Measurements from ENCODE around the gene RPS10.

Gene RPS10

GRCh38 chr6:34441526-34441925, 15.7 kb upstream of the RPS10 start:
- no peak for TF ChIP-seq Cebpa-rat (IDR thresholded peaks at IDR 0.05)
- peaks cover 16 to 30% (median 24%) of the 10 kb centered on the region in 11 experiments; a peak in 17 of 22 replicates for H3K9me3 ChIP-seq (replicated peaks in 1 of 11)

GRCh38 chr6:34439442-34439841, 13.6 kb upstream of the RPS10 start:
- Histone ChIP-seq H4K20me1 (no peaks in the 10 kb centered on the region), H3K4me2 (no peak overlapping the region), H3K9me3 (replicated peaks in 1 of 11) (peaks cover 16 to 33% (median 26%) of the 10 kb centered on the region in 11 experiments; a peak in 17 of 22 replicates), H3K27me3 (no peaks in the 10 kb centered on the region), H3K4me1 (peaks cover 0 to 20% (median 12%) of the 10 kb centered on the region in 10 experiments; a peak in 13 of 20 replicates), H3K27ac (no peak overlapping the region), H3K4me3 (no peak overlapping the region), H3K36me3 (no peaks in the 10 kb centered on the region), H3K9ac (no peak overlapping the region)
- TF ChIP-seq Cebpa-rat (IDR thresholded peaks at IDR 0.05): no peak

More at GRCh38 chr6:34441526-34441925, 15.7 kb upstream of the RPS10 start:
- Histone ChIP-seq H4K20me1 (no peaks in the 10 kb centered on the region), H3K27ac (no peak overlapping the region), H3K27me3 (no peaks in the 10 kb centered on the region), H3K36me3 (no peaks in the 10 kb centered on the region), H3K4me2 (peak overlapping the region in 7 of 11 experiments; percentile 9 to 63 (median 44); a peak in 14 of 22 replicates), H3K4me3 (no peak overlapping the region), H3K4me1 (peaks cover 0 to 20% (median 12%) of the 10 kb centered on the region in 10 experiments; a peak in 13 of 20 replicates), H3K9ac (no peak overlapping the region)

- Histone ChIP-seq H3K4me3 (no peak overlapping the region), H3K27ac (no peak overlapping the region), H3K27me3 (no peaks in the 10 kb centered on the region), H3K36me3 (no peaks in the 10 kb centered on the region), H3K4me1 (peaks cover 0 to 20% (median 12%) of the 10 kb centered on the region in 10 experiments; a peak in 13 of 20 replicates), H3K9me3 (replicated peaks in 1 of 11) (peaks cover 16 to 33% (median 26%) of the 10 kb centered on the region in 11 experiments; a peak in 17 of 22 replicates), H3K9ac (no peak overlapping the region), H3K4me2 (no peak overlapping the region), H4K20me1 (no peaks in the 10 kb centered on the region)
- TF ChIP-seq Cebpa-rat (IDR thresholded peaks at IDR 0.05): no peak
These were observed 12.8 kb upstream of the RPS10 start for GRCh38 chr6:34438705-34439104.

- no peaks in the 10 kb centered on the region for H3K36me3 ChIP-seq
- no peaks in the 10 kb centered on the region for H3K27me3 ChIP-seq
- no peak for TF ChIP-seq Cebpa-rat (IDR thresholded peaks at IDR 0.05)
These were observed 11.7 kb upstream of the RPS10 start for GRCh38 chr6:34437644-34437970.

DNA sequence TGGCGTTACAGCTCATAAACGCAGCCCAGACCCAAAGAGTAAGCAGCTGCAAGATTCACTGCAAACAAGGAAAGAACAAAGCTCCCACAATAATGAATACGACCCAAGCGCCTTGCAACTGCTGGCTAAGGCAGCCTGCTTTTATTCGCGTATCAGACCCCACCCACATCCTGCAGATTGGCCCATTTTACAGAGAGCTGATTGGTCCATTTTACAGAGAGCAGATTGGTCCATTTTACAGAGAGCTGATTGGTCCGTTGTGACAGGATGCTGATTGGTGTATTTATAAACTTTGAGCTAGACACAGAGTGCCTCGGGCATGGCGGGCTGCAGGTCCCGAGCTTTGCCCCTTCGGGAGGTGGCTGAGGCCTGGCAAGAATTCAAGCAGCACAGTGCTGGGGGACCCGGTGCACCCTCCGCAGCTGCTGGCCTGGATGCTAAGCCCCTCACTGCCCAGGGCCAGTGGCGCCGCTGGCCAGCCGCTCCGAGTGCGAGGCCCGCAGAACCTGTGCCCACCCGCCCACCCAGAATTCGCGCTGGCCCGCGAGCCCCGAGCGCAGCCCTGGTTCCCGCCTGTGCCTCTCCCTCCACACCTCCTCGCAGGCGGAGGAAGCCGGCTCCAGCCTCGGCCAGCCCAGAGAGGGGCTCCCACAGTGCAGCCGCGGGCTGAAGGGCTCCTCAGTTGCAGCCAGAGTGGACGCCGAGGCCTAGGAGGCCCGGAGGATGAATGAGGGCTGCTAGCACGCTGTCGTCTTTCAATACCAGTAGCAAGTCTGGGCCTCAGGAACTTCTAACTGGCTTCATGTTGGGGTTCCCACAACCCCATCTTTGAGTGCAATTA, 11.2 kb upstream of the RPS10 start:
- Histone ChIP-seq H3K4me2 (no peak overlapping the region), H3K9ac (no peak overlapping the region), H3K9me3 (replicated peaks in 1 of 11) (peaks cover 16 to 33% (median 26%) of the 10 kb centered on the region in 11 experiments; a peak in 17 of 22 replicates), H3K4me1 (peaks cover 0 to 19% (median 12%) of the 10 kb centered on the region in 10 experiments; a peak in 13 of 20 replicates), H3K27me3 (no peaks in the 10 kb centered on the region), H4K20me1 (no peaks in the 10 kb centered on the region), H3K36me3 (no peaks in the 10 kb centered on the region), H3K27ac (no peak overlapping the region), H3K4me3 (no peak overlapping the region)
- TF ChIP-seq Cebpa-rat (IDR thresholded peaks at IDR 0.05): no peak

More at GRCh38 chr6:34437644-34437970, 11.7 kb upstream of the RPS10 start:
- no peak overlapping the region for H3K4me3 ChIP-seq
- no peak overlapping the region for H3K9ac ChIP-seq
- H3K9me3 ChIP-seq (replicated peaks in 1 of 11): peaks cover 16 to 33% (median 26%) of the 10 kb centered on the region in 11 experiments; a peak in 17 of 22 replicates
- H4K20me1 ChIP-seq: no peaks in the 10 kb centered on the region
- no peak overlapping the region for H3K4me2 ChIP-seq
- H3K4me1 ChIP-seq: peaks cover 0 to 20% (median 12%) of the 10 kb centered on the region in 10 experiments; a peak in 13 of 20 replicates
- no peak overlapping the region for H3K27ac ChIP-seq

- Histone ChIP-seq H3K4me2 (no peak overlapping the region), H3K9ac (no peak overlapping the region), H3K27me3 (no peaks in the 10 kb centered on the region), H3K36me3 (no peaks in the 10 kb centered on the region), H3K4me1 (peaks cover 0 to 8% (median 4%) of the 10 kb centered on the region in 10 experiments; a peak in 12 of 20 replicates), H4K20me1 (no peaks in the 10 kb centered on the region), H3K9me3 (replicated peaks in 1 of 11) (peaks cover 19 to 41% (median 31%) of the 10 kb centered on the region in 11 experiments; a peak in 20 of 22 replicates), H3K4me3 (no peak overlapping the region), H3K27ac (no peak overlapping the region)
- TF ChIP-seq Cebpa-rat (IDR thresholded peaks at IDR 0.05): no peak
These were observed 10.0 kb upstream of the RPS10 start for GRCh38 chr6:34435916-34436315.

- Histone ChIP-seq H3K27ac (peak overlapping the region; percentile 87 to 99 (median 94)), H3K4me2 (peak overlapping the region; percentile 80 to 98 (median 93)), H3K27me3 (no peaks in the 10 kb centered on the region), H3K9ac (peak overlapping the region; percentile 91 to 100 (median 97)), H3K4me3 (peak overlapping the region; percentile 73 to 99 (median 90)), H3K4me1 (peaks cover 30 to 44% (median 37%) of the 10 kb centered on the region in 10 experiments), H4K20me1 (peaks cover 43 to 56% (median 53%) of the 10 kb centered on the region in 11 experiments; a peak in 21 of 22 replicates), H3K36me3 (peaks cover 47 to 53% (median 49%) of the 10 kb centered on the region in 11 experiments), H3K9me3 (replicated peaks in 1 of 11) (peaks cover 0 to 7% (median 0%) of the 10 kb centered on the region in 11 experiments; a peak in 5 of 22 replicates)
- no peak for TF ChIP-seq Cebpa-rat (IDR thresholded peaks at IDR 0.05)
These were observed 754 bp downstream of the RPS10 start for GRCh38 chr6:34425132-34425497.

- peaks cover 49 to 63% (median 59%) of the 10 kb centered on the region in 11 experiments; a peak in 21 of 22 replicates for H4K20me1 ChIP-seq
- peak overlapping the region; percentile 91 to 100 (median 97) for H3K9ac ChIP-seq
- peak overlapping the region in 10 of 11 experiments; percentile 87 to 99 (median 94); a peak in 21 of 22 replicates for H3K27ac ChIP-seq
- no peaks in the 10 kb centered on the region for H3K27me3 ChIP-seq
- peaks cover 53 to 59% (median 56%) of the 10 kb centered on the region in 11 experiments for H3K36me3 ChIP-seq
- TF ChIP-seq Cebpa-rat (IDR thresholded peaks at IDR 0.05): no peak
- peak overlapping the region; percentile 73 to 99 (median 90) for H3K4me3 ChIP-seq
- peaks cover 0 to under 1% (median 0%) of the 10 kb centered on the region in 11 experiments; a peak in 1 of 22 replicates for H3K9me3 ChIP-seq (replicated peaks in 1 of 11)
- peaks cover 30 to 50% (median 39%) of the 10 kb centered on the region in 10 experiments for H3K4me1 ChIP-seq
- peak overlapping the region; percentile 80 to 98 (median 93) for H3K4me2 ChIP-seq
These were observed 1.4 kb downstream of the RPS10 start for GRCh38 chr6:34424200-34425131.

Data from BLaER1 treated with 17β-estradiol and CSF1 and Interleukin-3, amounts not matched to agents 10 nM and 100 nM (cell line).